GM21381 (cell line): ENCODE measurements around the gene KCNJ10.
"Not testable (repeated sequence)": the region's sequence is repeated elsewhere in the genome, so short reads cannot be mapped to it uniquely, and the experiment has no call there.

ENCODE experiments used
- ATAC-seq: cut with Tn5 transposase; IDR thresholded peaks from one replicate; pipeline ENCODE4 v1.9.1; 2021; ENCODE audit warnings: mild to moderate bottlenecking, moderate library complexity; ENCODE audit not compliant: unreplicated experiment

Gene KCNJ10

GRCh38 chr1:160069460-160070231, at the start of gene KCNJ10:
KCNJ10 (minus strand) TSS chr1:160070160; CDS start chr1:160042532, 27,628 bp downstream.
- ATAC-seq: no peak

- no peak for ATAC-seq
Observed at GRCh38 chr1:160118928-160119327, 49.0 kb upstream of the KCNJ10 start.

- no peak for ATAC-seq
Observed at GRCh38 chr1:160117709-160118183, 47.8 kb upstream of the KCNJ10 start.

- no peak for ATAC-seq
Observed at GRCh38 chr1:160117300-160117699, 47.3 kb upstream of the KCNJ10 start.

GRCh38 chr1:160116283-160117147, 46.6 kb upstream of the KCNJ10 start:
- no peak for ATAC-seq

GRCh38 chr1:160115545-160116282, 45.8 kb upstream of the KCNJ10 start, which contains the start of gene ATP1A2:
ATP1A2 (plus strand) TSS chr1:160115759; CDS start chr1:160115862, 103 bp downstream.
- no peak for ATAC-seq

GRCh38 chr1:160114085-160114484, 44.1 kb upstream of the KCNJ10 start:
- no peak for ATAC-seq

GRCh38 chr1:160113407-160113806, 43.4 kb upstream of the KCNJ10 start:
- ATAC-seq: no peak

GRCh38 chr1:160112357-160112756, 42.4 kb upstream of the KCNJ10 start:
- ATAC-seq: no peak

- ATAC-seq: not testable (repeated sequence)
Observed at GRCh38 chr1:160111462-160111861, 41.5 kb upstream of the KCNJ10 start.

- no peak for ATAC-seq
Observed at GRCh38 chr1:160109686-160110085, 39.7 kb upstream of the KCNJ10 start.

GRCh38 chr1:160108888-160109662, 39.1 kb upstream of the KCNJ10 start:
- ATAC-seq: no peak

- no peak for ATAC-seq
Observed at GRCh38 chr1:160107512-160107911, 37.6 kb upstream of the KCNJ10 start.

- no peak for ATAC-seq
Observed at GRCh38 chr1:160105155-160105554, 35.2 kb upstream of the KCNJ10 start.

GRCh38 chr1:160104486-160104885, 34.5 kb upstream of the KCNJ10 start:
- no peak for ATAC-seq

- no peak for ATAC-seq
Observed at GRCh38 chr1:160103658-160104408, 33.9 kb upstream of the KCNJ10 start.

GRCh38 chr1:160101717-160102522, 32.0 kb upstream of the KCNJ10 start:
- no peak for ATAC-seq

GRCh38 chr1:160101037-160101716, 31.2 kb upstream of the KCNJ10 start:
- no peak for ATAC-seq
